SU-DHL-6 (cell line): Measurements from ENCODE around the gene CNTN5.

ENCODE experiments used
- CTCF ChIP-seq: fragments of 200-600 bp; sonication (generic); IDR thresholded peaks from one replicate; pipeline ENCODE4 v1.5.1; 2017; ENCODE audit warnings: antibody characterized with exemption, mild to moderate bottlenecking, low read length, moderate library complexity; ENCODE audit not compliant: insufficient read depth, poor library complexity, severe bottlenecking
- EZH2phosphoT487 ChIP-seq: fragments of 200-600 bp; sonication (generic), shearing (Covaris generic); conservative IDR thresholded peaks from 2 replicates; pipeline ENCODE4 v1.6.1; 2018; ENCODE audit warnings: mild to moderate bottlenecking, antibody characterized with exemption, low read length, moderate library complexity, mixed read lengths

- no peak for TF ChIP-seq CTCF
- TF ChIP-seq EZH2phosphoT487 = no peak
Observed at GRCh38 chr11:99422581-99423427, 402.1 kb downstream of the CNTN5 start.
